Endothelial cell of umbilical vein (primary cell): Measurements from ENCODE around the gene MOB3B. TPM values are rescaled to one million over a fixed set of nuclear protein-coding genes. Genes with fewer than 3 reads are reported as not detected.
"Not testable (repeated sequence)": the region's sequence is repeated elsewhere in the genome, so short reads cannot be mapped to it uniquely, and the experiment has no call there.

Experiments used
- BruUV-seq: library from RNA; stranded (reverse); fragments of 400-500 nt; replicated peaks from 2 replicates; lab custom pipeline; 2021; lab: Mats Ljungman, UMichigan
- CTCF ChIA-PET: fragments of 300-600, 350-600 bp; sonication (Branson Sonifier 250); formaldehyde crosslinking; loops from one replicate; lab custom pipeline; 2021; ENCODE audit warnings: antibody characterized with exemption, inconsistent platforms; lab: Charles Lee
- POLR2A ChIA-PET: fragments of 300-600, 350-600 bp; sonication (Branson Sonifier 250); formaldehyde crosslinking; loops from one replicate; lab custom pipeline; 2021; ENCODE audit warnings: antibody characterized with exemption, inconsistent platforms; lab: Charles Lee
- DNase-seq: peaks from one replicate; pipeline ENCODE4 v3.0.0-alpha.2; 2011; ENCODE audit warnings: low read depth, low spot score
- FAIRE-seq: peaks from 2 replicates; lab custom pipeline; 2011; peaks lifted over from hg19 to GRCh38; lab: Jason Lieb, UNC
- H2AFZ ChIP-seq: 2 replicates; pipeline ENCODE4 v1.6.0; 2012; ENCODE audit warnings: low read depth, low read length, control low read depth, inconsistent platforms
- H3K27ac ChIP-seq: 2 replicates; pipeline ENCODE4 v1.5.1; 2011; ENCODE audit warnings: low read depth, mild to moderate bottlenecking, control low read depth, low read length, moderate library complexity; ENCODE audit not compliant: insufficient read depth
- H3K27me3 ChIP-seq, 2 experiments: 2 replicates each; pipeline versions ENCODE4 v1.6.0 to v1.6.1; 2011; ENCODE audit warnings: low read length in 2 of 2, mixed read lengths in 1 of 2; ENCODE audit not compliant: control insufficient read depth in 2 of 2, insufficient read depth in 2 of 2
- H3K36me3 ChIP-seq, 2 experiments: 2 replicates in 1 of 2; 3 replicates in 1 of 2; pipeline ENCODE4 v1.5.1; 2011; ENCODE audit warnings: low read length in 2 of 2, mild to moderate bottlenecking in 1 of 2, moderate library complexity in 1 of 2; ENCODE audit not compliant: control insufficient read depth in 2 of 2, insufficient read depth in 2 of 2; ENCODE audit errors: extremely low read depth in 1 of 2
- H3K4me1 ChIP-seq: 3 replicates; pipeline ENCODE4 v1.5.1; 2011; ENCODE audit warnings: mild to moderate bottlenecking, low read length; ENCODE audit not compliant: control insufficient read depth, insufficient read depth; ENCODE audit errors: extremely low read depth
- H3K4me2 ChIP-seq: 2 replicates; pipeline ENCODE4 v1.6.1; 2011; ENCODE audit warnings: low read length, control low read depth, mixed read lengths; ENCODE audit not compliant: insufficient read depth
- H3K4me3 ChIP-seq, 3 experiments: fragments of 200-600 bp in 1 of 3; sonication (generic), shearing (Covaris generic) in 1 of 3; replicated peaks in 1 of 3; 2 replicates each; pipeline ENCODE4 v1.5.1; 2011 to 2016; ENCODE audit warnings: control low read depth in 3 of 3, low read length in 3 of 3, mild to moderate bottlenecking in 2 of 3, inconsistent platforms in 1 of 3, low read depth in 1 of 3, moderate library complexity in 1 of 3; ENCODE audit not compliant: insufficient read depth in 1 of 3
- H3K79me2 ChIP-seq: 2 replicates; pipeline ENCODE4 v1.6.0; 2012; ENCODE audit warnings: low read length, inconsistent platforms; ENCODE audit not compliant: control insufficient read depth, insufficient read depth
- H3K9ac ChIP-seq: replicated peaks from 2 replicates; pipeline ENCODE3; 2011; ENCODE audit warnings: low read length, control low read depth; ENCODE audit not compliant: insufficient read depth; ENCODE audit errors: extremely low read depth
- H3K9me1 ChIP-seq: replicated peaks from 3 replicates; pipeline ENCODE4 v1.6.0; 2011; ENCODE audit warnings: mild to moderate bottlenecking, low read length; ENCODE audit not compliant: control insufficient read depth, insufficient read depth; ENCODE audit errors: extremely low read depth
- H3K9me3 ChIP-seq: replicated peaks from 2 replicates; pipeline ENCODE4 v1.5.1; 2012; ENCODE audit warnings: low read length, inconsistent platforms; ENCODE audit not compliant: control insufficient read depth, insufficient read depth
- H4K20me1 ChIP-seq: replicated peaks from 2 replicates; pipeline ENCODE3; 2011; ENCODE audit warnings: mild to moderate bottlenecking, low read length; ENCODE audit not compliant: control insufficient read depth, insufficient read depth; ENCODE audit errors: extremely low read depth
- CTCF ChIP-seq, 2 donors: IDR thresholded peaks; 1 replicate in 1 of 2; 2 replicates in 1 of 2; pipeline ENCODE4 v1.5.1; 2011; ENCODE audit warnings: low read length in 2 of 2, mild to moderate bottlenecking in 2 of 2, moderate library complexity in 2 of 2, control low read depth in 1 of 2, inconsistent platforms in 1 of 2, low read depth in 1 of 2; ENCODE audit not compliant: insufficient read depth in 1 of 2; ENCODE audit errors: extremely low read depth in 1 of 2
- EZH2 ChIP-seq: IDR thresholded peaks from 2 replicates; pipeline ENCODE4 v1.6.1; 2012; ENCODE audit warnings: borderline replicate concordance, low read depth, mild to moderate bottlenecking, moderate library complexity, low read length, inconsistent platforms; ENCODE audit not compliant: severe bottlenecking
- FOS ChIP-seq: IDR thresholded peaks from 2 replicates; pipeline ENCODE4 v1.6.1; 2011; ENCODE audit warnings: mild to moderate bottlenecking, low read length, moderate library complexity, borderline replicate concordance; ENCODE audit not compliant: insufficient read depth
- GATA2 ChIP-seq: IDR thresholded peaks from 2 replicates; pipeline ENCODE4 v1.7.0; 2011; ENCODE audit warnings: low read depth, mild to moderate bottlenecking, moderate library complexity, mixed read lengths, low read length; ENCODE audit not compliant: insufficient read length, insufficient read depth
- JUN ChIP-seq: IDR thresholded peaks from 2 replicates; pipeline ENCODE4 v1.6.1; 2011; ENCODE audit warnings: borderline replicate concordance, low read depth; ENCODE audit not compliant: insufficient read length, insufficient read depth
- MAX ChIP-seq: IDR thresholded peaks from 2 replicates; pipeline ENCODE4 v1.6.1; 2011; ENCODE audit not compliant: insufficient read depth, insufficient read length
- MYC ChIP-seq: IDR thresholded peaks from one replicate; pipeline ENCODE4 v1.6.1; 2011; ENCODE audit warnings: mild to moderate bottlenecking, low read depth, low read length
- POLR2A ChIP-seq: IDR thresholded peaks from 2 replicates; pipeline ENCODE4 v1.6.1; 2012; ENCODE audit warnings: low read depth, mild to moderate bottlenecking, control low read depth, low read length
- POLR2AphosphoS5 ChIP-seq: IDR thresholded peaks from 2 replicates; pipeline ENCODE4 v1.6.1; 2012; ENCODE audit warnings: low read depth, mild to moderate bottlenecking, control low read depth, low read length, moderate library complexity; ENCODE audit not compliant: insufficient read depth
- dilution Hi-C: fragments of 300-500 bp; cut with MboI; formaldehyde crosslinking; loops from one replicate; pipeline ENCODE4 v1.15.0; 2019; ENCODE audit warnings: low sequenced_read_pairs; ENCODE audit not compliant: extremely low pct_ligation_motif_present
- intact Hi-C: fragments of 100-400 bp; cut with micrococcal nuclease; formaldehyde crosslinking; loops from one replicate; pipeline ENCODE4 v1.10.0; 2022
- polyA plus RNA-seq, 4 experiments: library from polyadenylated mRNA; depleted of rRNA in 3 of 4; stranded (reverse) in 3 of 4; unstranded in 1 of 4; fragments of >200 nt; gene quantifications; 2 replicates each; pipeline versions ENCODE4 v1.2.1 to v1.2.3, GENCODE V29; 2011 to 2012; ENCODE audit warnings: missing spikeins in 1 of 4
- total RNA-seq: library from RNA; stranded (reverse); gene quantifications from 2 replicates; pipeline ENCODE4 v1.2.3, GENCODE V29; 2021

MOB3B gene
- total and polyA plus RNA-seq, 2 donors (not counting 3 experiments of a cell fraction or from before 2014, with no cell fraction given): 0.03 TPM; not detected in 1

GRCh38 chr9:27450752-27451151 is 78.9 kb downstream of the MOB3B start:
- Histone ChIP-seq H3K36me3 (no peaks in the 10 kb centered on the region), H3K4me1 (no peaks in the 10 kb centered on the region), H3K79me2 (no peaks in the 10 kb centered on the region), H2AFZ (no peak overlapping the region), H3K27me3 (peaks cover 0 to 3% of the 10 kb centered on the region in 2 experiments), H3K9me3 (no peaks in the 10 kb centered on the region), H3K27ac (no peak overlapping the region), H3K4me2 (no peak overlapping the region), H3K4me3 (no peak overlapping the region), H3K9ac (no peak overlapping the region), H3K9me1 (no peaks in the 10 kb centered on the region), H4K20me1 (no peaks in the 10 kb centered on the region)
- intact Hi-C loops: no loop called here
- ChIA-PET POLR2A (no interaction called here), CTCF (no interaction called here)
- dilution Hi-C loops: no loop called here
- BruUV-seq: no TSS peak
- DNase-seq (no peak), FAIRE-seq (no peak)
- TF ChIP-seq GATA2 (no peak), FOS (no peak), CTCF (IDR thresholded peaks at IDR 0.05; ENCODE audit: extremely low read depth in 1 of 2, insufficient read depth in 1 of 2, low read depth in 1 of 2, low read length in 2 of 2) (no peak), JUN (no peak), MYC (no peak), POLR2A (no peak), EZH2 (no peak), MAX (no peak), POLR2AphosphoS5 (no peak)

DNA sequence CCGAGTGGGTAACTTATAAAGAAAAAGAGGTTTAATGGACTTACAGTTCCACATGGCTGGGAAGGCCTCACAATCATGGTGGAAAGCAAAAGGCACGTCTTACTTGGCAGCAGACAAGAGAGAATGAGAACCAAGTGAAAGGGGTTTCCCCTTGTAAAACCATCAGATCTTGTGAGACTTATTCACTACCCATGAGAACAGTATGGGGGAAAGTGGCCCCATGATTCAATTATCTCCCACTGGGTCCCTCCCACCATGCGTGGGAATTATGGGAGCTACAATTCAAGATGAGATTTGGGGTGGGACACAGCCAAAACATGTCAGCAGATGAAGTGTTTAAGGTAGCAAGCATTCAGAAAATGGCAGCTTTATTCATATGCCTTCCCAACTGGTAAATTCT is 81.3 kb downstream of the MOB3B start:
- H3K9me3 ChIP-seq, dilution Hi-C loops, H3K36me3 ChIP-seq, H3K9ac ChIP-seq, H3K79me2 ChIP-seq, DNase-seq, POLR2A ChIA-PET, FAIRE-seq, H3K9me1 ChIP-seq, intact Hi-C loops, H3K27ac ChIP-seq, H2AFZ ChIP-seq, H3K4me3 ChIP-seq, BruUV-seq, H4K20me1 ChIP-seq, H3K27me3 ChIP-seq, H3K4me2 ChIP-seq, H3K4me1 ChIP-seq, CTCF ChIA-PET: not testable (repeated sequence)
